CD14-positive monocyte (primary cell): ENCODE results near the gene UBAC1. TPM values are rescaled to one million over a fixed set of nuclear protein-coding genes. Genes with fewer than 3 reads are reported as not detected.

Experiments used
- DNase-seq, 3 donors: peaks; one replicate each; pipeline ENCODE4 v3.0.0-alpha.2; 2011 to 2022
- H2AFZ ChIP-seq: 2 replicates; pipeline ENCODE4 v1.6.0; 2012; ENCODE audit warnings: mild to moderate bottlenecking, low read depth, low read length, inconsistent platforms; ENCODE audit not compliant: insufficient read depth, poor library complexity, severe bottlenecking
- H3K27ac ChIP-seq, 2 donors: 1 replicate in 1 of 2; 2 replicates in 1 of 2; pipeline ENCODE4 v1.5.1; 2012 to 2013; ENCODE audit warnings: low read length in 2 of 2, control low read depth in 1 of 2, inconsistent platforms in 1 of 2, low read depth in 1 of 2, mild to moderate bottlenecking in 1 of 2
- H3K27me3 ChIP-seq, 2 donors: one replicate each; pipeline versions ENCODE4 v1.6.0 to v1.6.1; 2011 to 2013; ENCODE audit warnings: low read length in 2 of 2; ENCODE audit not compliant: control insufficient read depth in 2 of 2, insufficient read depth in 2 of 2
- H3K36me3 ChIP-seq, 2 donors: replicated peaks in 1 of 2; 1 replicate in 1 of 2; 2 replicates in 1 of 2; pipeline versions ENCODE4 v1.5.1 to v1.6.1; 2012 to 2013; ENCODE audit warnings: low read length in 2 of 2, control low read depth in 1 of 2, inconsistent platforms in 1 of 2, mild to moderate bottlenecking in 1 of 2; ENCODE audit not compliant: insufficient read depth in 2 of 2, control insufficient read depth in 1 of 2
- H3K4me1 ChIP-seq, 2 donors: 1 replicate in 1 of 2; 2 replicates in 1 of 2; pipeline versions ENCODE4 v1.5.1 to v1.6.1; 2012 to 2013; ENCODE audit warnings: low read length in 2 of 2, control low read depth in 1 of 2, inconsistent platforms in 1 of 2, mild to moderate bottlenecking in 1 of 2, moderate library complexity in 1 of 2; ENCODE audit not compliant: insufficient read depth in 2 of 2, control insufficient read depth in 1 of 2
- H3K4me2 ChIP-seq: replicated peaks from 2 replicates; pipeline ENCODE3; 2012; ENCODE audit warnings: low read length, moderate library complexity, mild to moderate bottlenecking; ENCODE audit not compliant: poor library complexity, severe bottlenecking; ENCODE audit errors: extremely low read depth
- H3K4me3 ChIP-seq, 3 experiments: fragments of 200-600 bp in 1 of 3; sonication (generic) in 1 of 3; replicated peaks in 1 of 3; 1 replicate in 2 of 3; 2 replicates in 1 of 3; pipeline ENCODE4 v1.5.1; 2011 to 2013; ENCODE audit warnings: low read length in 3 of 3, mild to moderate bottlenecking in 3 of 3, control low read depth in 2 of 3, low read depth in 2 of 3, inconsistent platforms in 1 of 3, moderate library complexity in 1 of 3
- H3K79me2 ChIP-seq: 2 replicates; pipeline ENCODE4 v1.6.0; 2012; ENCODE audit warnings: mild to moderate bottlenecking, control low read depth, inconsistent platforms, low read length, moderate library complexity; ENCODE audit not compliant: insufficient read depth
- H3K9ac ChIP-seq: 2 replicates; pipeline ENCODE4 v1.6.0; 2017; ENCODE audit warnings: low read length, mild to moderate bottlenecking; ENCODE audit not compliant: insufficient read depth, poor library complexity, severe bottlenecking
- H3K9me3 ChIP-seq, 2 donors: replicated peaks in 1 of 2; 1 replicate in 1 of 2; 2 replicates in 1 of 2; pipeline versions ENCODE4 v1.5.1 to v1.6.1; 2012 to 2013; ENCODE audit warnings: low read length in 2 of 2, control low read depth in 1 of 2; ENCODE audit not compliant: control insufficient read depth in 1 of 2, insufficient read depth in 1 of 2
- H4K20me1 ChIP-seq: 2 replicates; pipeline ENCODE4 v1.6.0; 2012; ENCODE audit warnings: mild to moderate bottlenecking, low read length, control low read depth, moderate library complexity; ENCODE audit not compliant: insufficient read depth
- H3K27ac Mint-ChIP-seq, 7 donors: one replicate each; pipeline ENCODE4 v1.8.0; 2020; ENCODE audit warnings: mild to moderate bottlenecking in 7 of 7, mixed read lengths in 7 of 7, moderate library complexity in 6 of 7, inconsistent platforms in 2 of 7
- H3K27me3 Mint-ChIP-seq, 3 donors: one replicate each; pipeline ENCODE4 v1.8.0; 2021 to 2022; ENCODE audit warnings: low read depth in 3 of 3, mild to moderate bottlenecking in 3 of 3, mixed read lengths in 3 of 3, moderate library complexity in 3 of 3, inconsistent platforms in 1 of 3
- H3K36me3 Mint-ChIP-seq, 2 donors: one replicate each; pipeline ENCODE4 v1.8.0; 2020; ENCODE audit warnings: mixed read lengths in 2 of 2, inconsistent platforms in 1 of 2, mild to moderate bottlenecking in 1 of 2
- H3K4me1 Mint-ChIP-seq: one replicate; pipeline ENCODE4 v1.8.0; 2020; ENCODE audit warnings: mild to moderate bottlenecking, mixed read lengths
- H3K4me3 Mint-ChIP-seq, 2 donors: one replicate each; pipeline ENCODE4 v1.8.0; 2020; ENCODE audit warnings: mild to moderate bottlenecking in 2 of 2, mixed read lengths in 2 of 2, moderate library complexity in 1 of 2
- H3K9me3 Mint-ChIP-seq, 7 donors: one replicate each; pipeline ENCODE4 v1.8.0; 2020 to 2022; ENCODE audit warnings: mixed read lengths in 7 of 7, mild to moderate bottlenecking in 6 of 7, moderate library complexity in 6 of 7, inconsistent platforms in 2 of 7
- CTCF ChIP-seq: fragments of 200-600 bp; IDR thresholded peaks from one replicate; pipeline ENCODE4 v1.8.0; 2022; ENCODE audit warnings: antibody characterized with exemption, mild to moderate bottlenecking
- WGBS: methylation state at CpG from one replicate; pipeline ENCODE4 v1.1.5; 2013; ENCODE audit warnings: missing lambda C conversion rate; ENCODE audit not compliant: insufficient coverage; 5-methylcytosine and 5-hydroxymethylcytosine counted together
- intact Hi-C, 2 donors: fragments of 100-400 bp; cut with micrococcal nuclease; formaldehyde crosslinking; loops; one replicate each; pipeline versions ENCODE4 v1.15.0 to v1.15.1; 2023
- polyA plus RNA-seq, 3 donors: library from polyadenylated mRNA; depleted of rRNA in 1 of 3; unstranded in 2 of 3; stranded (reverse) in 1 of 3; fragments of 300-500 nt in 2 of 3; fragments of >200 nt in 1 of 3; fragmentation: Illumina TruSeq in 2 of 3; gene quantifications; 1 replicate in 2 of 3; 2 replicates in 1 of 3; pipeline ENCODE4 v1.2.3, GENCODE V29; 2012 to 2021

Gene UBAC1
- polyA plus RNA-seq, 3 donors, result 35.8 to 63.1 (median 52.5) TPM

GRCh38 chr9:135961811-135962695 lies 880 bp upstream of the UBAC1 start:
- intact Hi-C loops, result loop anchor here (5.0 to 10.0 kb wide), 3 partner anchors 55 to 97 kb away; partner anchors contain the start of gene CAMSAP1 (in 1 of the 2)
- peak overlapping the region; percentile 23 to 91 (median 76) for H3K27ac Mint-ChIP-seq
- peak overlapping the region; percentile 62 for H3K4me2 ChIP-seq
- 30% methylated on average over 8 of the region's 15 CpGs for WGBS
- H3K9me3 ChIP-seq, result no peaks in the 10 kb centered on the region
- TF ChIP-seq CTCF, result no peak
- no peak overlapping the region for H3K9ac ChIP-seq
- no peaks in the 10 kb centered on the region for H3K27me3 ChIP-seq
- H3K36me3 ChIP-seq, result no peaks in the 10 kb centered on the region
- peaks cover 45 to 51% of the 10 kb centered on the region in 2 donors for H3K4me1 ChIP-seq
- DNase-seq, result peak in 2 of 3 donors; percentile 26 to 40
- H3K27ac ChIP-seq, result peak overlapping the region in 1 of 2 donors; percentile 15
- H3K9me3 Mint-ChIP-seq, result no peaks in the 10 kb centered on the region
- no peak overlapping the region for H2AFZ ChIP-seq
- H3K27me3 Mint-ChIP-seq, result peaks cover 2 to 3% (median 3%) of the 10 kb centered on the region in 3 donors
- peaks cover 47% of the 10 kb centered on the region for H3K4me1 Mint-ChIP-seq
- H3K4me3 Mint-ChIP-seq, result peak overlapping the region; percentile 43 to 49
- peaks cover 38% of the 10 kb centered on the region for H3K79me2 ChIP-seq
- no peak overlapping the region for H3K4me3 ChIP-seq
- H3K36me3 Mint-ChIP-seq, result peaks cover 0 to 2% of the 10 kb centered on the region in 2 donors
- H4K20me1 ChIP-seq, result peaks cover 32% of the 10 kb centered on the region

- no peaks in the 10 kb centered on the region for H3K9me3 ChIP-seq
- no peaks in the 10 kb centered on the region for H3K27me3 ChIP-seq
- WGBS, result under 1% methylated on average over 64 of the region's 74 CpGs
- Mint-ChIP-seq H3K27ac (peak overlapping the region; percentile 91 to 96 (median 94)), H3K27me3 (peaks cover 1 to 3% (median 2%) of the 10 kb centered on the region in 3 donors), H3K4me3 (peak overlapping the region; percentile 93 to 94), H3K4me1 (peaks cover 47% of the 10 kb centered on the region), H3K9me3 (no peaks in the 10 kb centered on the region), H3K36me3 (peaks cover 4 to 15% of the 10 kb centered on the region in 2 donors)
- peak overlapping the region; percentile 63 to 91 for H3K27ac ChIP-seq
- peak overlapping the region; percentile 79 for H2AFZ ChIP-seq
- peaks cover 0 to 1% of the 10 kb centered on the region in 2 donors for H3K36me3 ChIP-seq
- H3K9ac ChIP-seq, result peak overlapping the region; percentile 91
- H4K20me1 ChIP-seq, result peaks cover 46% of the 10 kb centered on the region
- H3K79me2 ChIP-seq, result peaks cover 52% of the 10 kb centered on the region
- peaks cover 45 to 51% of the 10 kb centered on the region in 2 donors for H3K4me1 ChIP-seq
- TF ChIP-seq CTCF, result no peak
- peak overlapping the region; percentile 97 for H3K4me2 ChIP-seq
- peak in 2 of 3 donors; percentile 53 to 60 for DNase-seq
- intact Hi-C loops, result loop anchor here (5.0 to 10.0 kb wide), 3 partner anchors 53 to 96 kb away; partner anchors contain the start of gene CAMSAP1 (in 1 of the 2)
- peak overlapping the region; percentile 53 to 88 (median 64) for H3K4me3 ChIP-seq
These were observed 529 bp downstream of the UBAC1 start for GRCh38 chr9:135960411-135961276.
